GM10248 (cell line): ENCODE measurements around the gene CLASP1.
"Not testable (repeated sequence)": the region's sequence is repeated elsewhere in the genome, so short reads cannot be mapped to it uniquely, and the experiment has no call there.

Source experiments
- CTCF ChIA-PET: fragments of 300-600 bp; sonication (Branson Sonifier 250); formaldehyde crosslinking; extraction: SDS; loops from one replicate; lab custom pipeline; 2021; ENCODE audit warnings: antibody characterized with exemption; lab: Yijun Ruan, JAX
- POLR2A ChIA-PET: fragments of 350-650 bp; sonication (Branson Sonifier 250); formaldehyde crosslinking; extraction: SDS; loops from one replicate; lab custom pipeline; 2020; ENCODE audit warnings: antibody characterized with exemption; lab: Yijun Ruan, JAX
- DNase-seq: peaks from one replicate; pipeline ENCODE4 v3.0.0; 2012; ENCODE audit errors: extremely low spot score
- TF ChIP-seq, protein P1 (sequence below): IDR thresholded peaks from 2 replicates; pipeline ENCODE4 v1.5.1; 2012; ENCODE audit warnings: mild to moderate bottlenecking, low read depth; ENCODE audit errors: extremely low read depth, missing control alignments, control extremely low read depth

The CLASP1 gene

GRCh38 chr2:121309801-121310200, 339.5 kb downstream of the CLASP1 start:
- DNase-seq, result no peak
- CTCF ChIA-PET, result interaction anchor here (1.2 to 1.4 kb wide), 2 partner anchors 9 to 144 kb away, joined by 3 read pairs; no protein-coding TSS in a partner anchor
- TF ChIP-seq, protein P1, sequence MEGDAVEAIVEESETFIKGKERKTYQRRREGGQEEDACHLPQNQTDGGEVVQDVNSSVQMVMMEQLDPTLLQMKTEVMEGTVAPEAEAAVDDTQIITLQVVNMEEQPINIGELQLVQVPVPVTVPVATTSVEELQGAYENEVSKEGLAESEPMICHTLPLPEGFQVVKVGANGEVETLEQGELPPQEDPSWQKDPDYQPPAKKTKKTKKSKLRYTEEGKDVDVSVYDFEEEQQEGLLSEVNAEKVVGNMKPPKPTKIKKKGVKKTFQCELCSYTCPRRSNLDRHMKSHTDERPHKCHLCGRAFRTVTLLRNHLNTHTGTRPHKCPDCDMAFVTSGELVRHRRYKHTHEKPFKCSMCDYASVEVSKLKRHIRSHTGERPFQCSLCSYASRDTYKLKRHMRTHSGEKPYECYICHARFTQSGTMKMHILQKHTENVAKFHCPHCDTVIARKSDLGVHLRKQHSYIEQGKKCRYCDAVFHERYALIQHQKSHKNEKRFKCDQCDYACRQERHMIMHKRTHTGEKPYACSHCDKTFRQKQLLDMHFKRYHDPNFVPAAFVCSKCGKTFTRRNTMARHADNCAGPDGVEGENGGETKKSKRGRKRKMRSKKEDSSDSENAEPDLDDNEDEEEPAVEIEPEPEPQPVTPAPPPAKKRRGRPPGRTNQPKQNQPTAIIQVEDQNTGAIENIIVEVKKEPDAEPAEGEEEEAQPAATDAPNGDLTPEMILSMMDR, result no peak
- POLR2A ChIA-PET, result no interaction called here

GRCh38 chr2:121309323-121309722, 339.9 kb downstream of the CLASP1 start:
- ChIA-PET CTCF (no interaction called here), POLR2A (no interaction called here)
- no peak for DNase-seq
- TF ChIP-seq, protein P1, result no peak

DNA sequence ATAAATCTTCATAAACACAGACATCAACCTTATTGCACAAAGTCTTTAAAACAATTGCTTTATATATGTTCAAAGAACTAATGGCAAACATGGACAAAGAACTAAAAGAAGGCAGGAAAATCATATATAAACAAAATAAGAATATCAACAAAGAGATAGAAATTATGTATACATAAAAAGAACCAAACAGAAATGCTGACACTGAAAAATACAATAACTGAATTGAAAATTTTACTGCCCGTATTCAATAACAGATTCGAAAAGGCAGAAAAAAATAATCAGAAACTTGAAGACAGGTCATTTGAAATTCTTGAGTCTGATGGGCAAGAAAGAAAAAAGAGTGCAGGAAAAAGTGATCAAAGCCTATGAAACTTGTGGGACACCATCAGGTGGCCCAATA, 342.2 kb downstream of the CLASP1 start:
- ChIA-PET CTCF (no interaction called here), POLR2A (no interaction called here)
- DNase-seq, result no peak

DNA sequence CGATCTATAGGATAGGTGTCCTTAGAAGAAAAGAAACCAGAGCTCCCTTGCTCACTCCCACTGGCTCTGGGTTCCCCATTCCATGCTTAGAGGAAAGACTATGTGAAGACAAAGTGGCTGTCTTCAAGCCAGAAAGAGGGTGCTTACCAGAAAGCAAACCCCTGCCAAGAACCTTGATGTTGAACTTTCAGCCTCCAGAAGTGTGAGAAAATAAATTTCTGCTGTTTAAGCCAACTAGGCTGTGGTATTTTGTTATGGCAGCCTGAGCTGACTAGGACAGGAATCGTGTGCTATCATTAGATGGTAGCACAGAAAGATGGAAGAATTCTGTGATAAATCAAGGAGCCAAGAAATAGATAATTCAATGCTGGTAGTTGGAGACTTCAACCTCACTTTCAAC, 344.3 kb downstream of the CLASP1 start:
- POLR2A ChIA-PET, result no interaction called here
- CTCF ChIA-PET, result no interaction called here
- DNase-seq, result no peak
- TF ChIP-seq, protein P1, result no peak

More for the DNA sequence above, 342.2 kb downstream of the CLASP1 start:
- TF ChIP-seq, protein P1, result no peak

GRCh38 chr2:121303531-121304263, 345.6 kb downstream of the CLASP1 start:
- TF ChIP-seq, protein P1, result no peak
- ChIA-PET CTCF (no interaction called here), POLR2A (no interaction called here)
- no peak for DNase-seq

DNA sequence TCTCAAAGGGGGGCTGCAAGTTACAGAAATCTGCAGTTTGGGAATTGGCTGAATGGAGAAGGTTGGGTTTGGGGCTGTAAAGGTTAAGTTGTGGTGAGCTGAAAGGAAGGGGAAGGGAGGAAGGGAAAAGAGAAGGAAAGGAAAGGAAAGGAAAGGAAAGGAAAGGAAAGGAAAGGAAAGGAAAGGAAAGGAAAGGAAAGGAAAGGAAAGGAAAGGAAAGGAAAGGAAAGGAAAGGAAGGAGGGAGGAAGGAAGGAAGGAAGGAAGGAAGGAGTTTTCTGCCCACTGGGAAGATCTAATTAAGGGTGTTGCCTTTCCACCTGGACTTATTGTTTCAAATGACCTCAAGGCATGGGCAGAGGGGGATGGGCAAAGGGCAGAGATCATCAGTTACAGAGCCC, 348.1 kb downstream of the CLASP1 start:
- ChIA-PET CTCF (interaction anchor here (1.7 kb wide), 1 partner anchor 9 kb away, joined by 3 read pairs; no protein-coding TSS in a partner anchor), POLR2A (interaction anchor here (0.7 kb wide), 1 partner anchor 20 kb away, joined by 5 read pairs; no protein-coding TSS in a partner anchor)
- DNase-seq, result not testable (repeated sequence)

DNA sequence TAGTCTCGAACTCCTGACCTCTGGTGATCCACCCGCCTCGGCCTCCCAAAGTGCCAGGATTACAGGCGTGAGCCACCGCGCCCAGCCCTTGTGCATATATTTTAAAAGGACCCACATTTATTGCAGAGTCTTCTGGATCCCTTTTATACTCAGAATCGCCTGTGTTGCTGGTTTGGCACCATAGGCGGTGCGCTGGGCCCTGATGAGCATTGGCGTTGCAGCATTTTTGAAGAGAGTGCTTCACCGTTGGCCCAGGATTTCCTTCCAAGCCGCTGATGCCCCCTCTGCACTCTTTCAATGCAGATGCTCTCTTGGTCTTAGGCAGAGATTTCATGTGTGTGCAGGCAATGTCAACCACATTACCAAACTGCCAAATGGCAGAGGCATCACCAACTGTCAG, 350.8 kb downstream of the CLASP1 start:
- DNase-seq, result no peak
- ChIA-PET CTCF (no interaction called here), POLR2A (no interaction called here)
- TF ChIP-seq, protein P1, result no peak

- POLR2A ChIA-PET, CTCF ChIA-PET, DNase-seq: not testable (repeated sequence)
These were observed 351.4 kb downstream of the CLASP1 start for GRCh38 chr2:121297866-121298265.
